ENCODE results near the gene LIF.

Gene LIF

DNA sequence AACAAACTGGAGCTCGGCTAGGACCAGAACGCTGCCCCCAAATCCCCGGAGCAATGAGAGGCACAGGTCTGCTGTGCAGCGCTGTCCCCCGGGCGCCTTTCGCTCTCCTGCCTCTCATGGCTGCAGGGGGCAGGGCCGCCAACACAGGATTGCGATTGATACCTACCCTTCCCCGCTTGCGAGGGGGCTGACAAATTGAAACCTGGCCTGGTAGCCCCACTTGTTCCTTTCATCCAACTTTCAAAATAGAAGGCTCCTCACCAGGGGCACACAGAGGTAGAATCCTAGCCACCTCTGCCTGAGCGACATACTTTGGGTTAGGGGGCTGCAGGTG is 43.4 kb upstream of the LIF start:
- Histone ChIP-seq H3K27me3 (ENCODE audit: control insufficient read depth, insufficient read depth, low read length, poor library complexity, severe bottlenecking) (peaks cover 12% of the 10 kb centered on the region), H3K4me1 (ENCODE audit: control insufficient read depth, insufficient read depth, low read length) (peaks cover 11% of the 10 kb centered on the region), H3K9me3 (ENCODE audit: control insufficient read depth, low read length) (no peaks in the 10 kb centered on the region), H3K4me3 (ENCODE audit: insufficient read depth, low read depth, low read length) (peak overlapping the region; percentile 68), H3K36me3 (ENCODE audit: control insufficient read depth, insufficient read depth, low read length) (no peaks in the 10 kb centered on the region), H3K27ac (ENCODE audit: insufficient read depth, low read depth, low read length, poor library complexity, severe bottlenecking) (no peak overlapping the region)
- 9 to 10% methylated on average over 12 of the region's 12 CpGs for WGBS, 2 experiments

DNA sequence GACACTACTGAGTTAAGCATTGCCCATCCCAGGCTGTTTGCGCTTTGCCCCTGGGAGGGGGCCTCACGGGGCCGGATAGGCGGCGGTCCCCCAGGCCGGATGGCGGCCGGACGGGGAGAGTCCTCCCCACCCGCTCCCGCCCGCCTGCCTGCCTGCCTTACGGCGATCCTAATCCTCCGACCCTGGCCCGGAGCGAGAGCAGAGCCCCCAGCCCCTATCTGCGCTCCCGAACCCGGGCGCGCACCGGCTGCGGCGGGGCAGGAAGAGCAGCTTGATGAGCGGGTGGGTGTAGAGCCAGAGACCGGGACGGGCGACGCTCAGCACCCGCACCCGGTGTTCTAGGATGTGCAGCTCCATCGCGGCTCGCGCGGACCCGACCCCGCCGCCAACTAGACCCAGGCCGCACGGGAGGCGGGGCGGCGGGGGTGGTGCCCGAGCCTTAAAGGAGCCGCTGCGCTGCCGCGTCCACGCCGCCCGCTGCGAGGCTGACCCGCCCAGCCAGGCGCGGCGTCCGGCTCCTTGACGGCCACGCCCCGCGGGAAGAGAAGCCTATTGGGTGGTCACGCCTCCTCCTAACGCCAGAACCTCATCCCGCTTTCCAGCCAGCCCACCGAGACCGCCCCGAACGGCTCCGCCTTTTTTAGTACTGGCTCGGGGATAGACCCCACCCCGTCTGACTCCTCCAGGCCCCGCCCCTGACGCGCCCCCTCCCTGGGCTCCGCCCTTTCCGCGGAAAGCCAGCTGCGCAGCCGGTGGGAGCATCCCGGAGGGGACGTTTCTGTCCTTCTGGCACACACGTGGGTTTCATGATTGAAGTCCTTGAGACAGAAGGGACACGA is 42.8 kb upstream of the LIF start, which contains the start of gene CASTOR1:
Gene CASTOR1 (minus strand): TSS at position 365 of the 839 bp plus-strand sequence. CDS start 8 bp downstream, at position 357.
- Histone ChIP-seq H3K9me3 (ENCODE audit: control insufficient read depth, low read length) (no peaks in the 10 kb centered on the region), H3K4me1 (ENCODE audit: control insufficient read depth, insufficient read depth, low read length) (peaks cover 11% of the 10 kb centered on the region), H3K4me3 (ENCODE audit: insufficient read depth, low read depth, low read length) (peak within 1 kb of the TSS; percentile 68), H3K27ac (ENCODE audit: insufficient read depth, low read depth, low read length, poor library complexity, severe bottlenecking) (peak within 1 kb of the TSS; percentile 54), H3K36me3 (ENCODE audit: control insufficient read depth, insufficient read depth, low read length) (no peaks in the 10 kb centered on the region), H3K27me3 (ENCODE audit: control insufficient read depth, insufficient read depth, low read length, poor library complexity, severe bottlenecking) (peaks cover 12% of the 10 kb centered on the region)
- WGBS, 2 experiments: 0% methylated on average over 85 of the region's 85 CpGs

DNA sequence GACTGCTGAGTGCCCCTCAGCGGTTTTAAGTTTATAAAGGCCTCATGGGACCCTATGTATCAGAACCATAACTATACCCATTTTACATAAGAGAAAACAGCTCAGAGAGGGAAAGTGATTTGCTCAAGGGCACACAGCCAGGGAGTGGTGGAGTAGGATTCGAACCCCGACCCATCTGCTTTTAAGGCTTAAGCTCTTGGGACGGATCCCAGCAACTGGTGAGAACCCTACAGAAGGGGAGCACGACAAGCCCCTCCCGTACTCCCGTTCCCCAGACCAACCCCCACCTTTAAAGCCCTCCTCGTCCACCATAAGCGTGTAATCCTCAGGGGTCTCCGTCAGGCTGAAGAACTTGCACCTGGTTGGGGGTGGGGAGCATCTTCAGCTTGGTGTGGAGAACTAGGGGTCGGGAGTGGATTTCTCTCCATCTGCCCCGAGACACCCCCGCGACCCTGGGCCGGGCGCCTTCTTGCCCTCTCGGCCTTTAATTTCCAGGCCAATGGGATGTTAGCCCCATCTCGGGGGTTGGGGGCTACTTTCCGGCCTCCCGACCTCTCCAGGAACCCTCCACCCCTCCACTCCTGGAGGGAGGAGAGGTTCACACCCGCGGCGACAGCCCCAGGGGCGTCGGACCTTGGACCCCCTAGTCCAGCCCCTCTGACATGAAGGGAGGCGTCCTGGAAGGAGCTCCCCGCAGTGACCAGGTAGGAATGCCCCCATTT is 42.0 kb upstream of the LIF start:
- peaks cover 12% of the 10 kb centered on the region for H3K27me3 ChIP-seq (ENCODE audit: control insufficient read depth, insufficient read depth, low read length, poor library complexity, severe bottlenecking)
- WGBS, 2 experiments: 27 to 28% methylated on average over 27 of the region's 27 CpGs
- no peaks in the 10 kb centered on the region for H3K9me3 ChIP-seq (ENCODE audit: control insufficient read depth, low read length)
- H3K36me3 ChIP-seq (ENCODE audit: control insufficient read depth, insufficient read depth, low read length): no peaks in the 10 kb centered on the region
- peak overlapping the region; percentile 68 for H3K4me3 ChIP-seq (ENCODE audit: insufficient read depth, low read depth, low read length)
- peaks cover 11% of the 10 kb centered on the region for H3K4me1 ChIP-seq (ENCODE audit: control insufficient read depth, insufficient read depth, low read length)
- H3K27ac ChIP-seq (ENCODE audit: insufficient read depth, low read depth, low read length, poor library complexity, severe bottlenecking): no peak overlapping the region

GRCh38 chr22:30287648-30288418 is 41.3 kb upstream of the LIF start:
- Histone ChIP-seq H3K4me1 (ENCODE audit: control insufficient read depth, insufficient read depth, low read length) (peaks cover 11% of the 10 kb centered on the region), H3K4me3 (ENCODE audit: insufficient read depth, low read depth, low read length) (no peak overlapping the region), H3K27ac (ENCODE audit: insufficient read depth, low read depth, low read length, poor library complexity, severe bottlenecking) (no peak overlapping the region), H3K36me3 (ENCODE audit: control insufficient read depth, insufficient read depth, low read length) (no peaks in the 10 kb centered on the region), H3K27me3 (ENCODE audit: control insufficient read depth, insufficient read depth, low read length, poor library complexity, severe bottlenecking) (peaks cover 12% of the 10 kb centered on the region), H3K9me3 (ENCODE audit: control insufficient read depth, low read length) (no peaks in the 10 kb centered on the region)
- WGBS, 2 experiments: 27 to 29% methylated on average over 5 of the region's 5 CpGs

GRCh38 chr22:30286813-30287647 is 40.5 kb upstream of the LIF start:
- Histone ChIP-seq H3K4me3 (ENCODE audit: insufficient read depth, low read depth, low read length) (no peak overlapping the region), H3K27ac (ENCODE audit: insufficient read depth, low read depth, low read length, poor library complexity, severe bottlenecking) (no peak overlapping the region), H3K36me3 (ENCODE audit: control insufficient read depth, insufficient read depth, low read length) (no peaks in the 10 kb centered on the region), H3K4me1 (ENCODE audit: control insufficient read depth, insufficient read depth, low read length) (peaks cover 11% of the 10 kb centered on the region), H3K27me3 (ENCODE audit: control insufficient read depth, insufficient read depth, low read length, poor library complexity, severe bottlenecking) (peaks cover 12% of the 10 kb centered on the region), H3K9me3 (ENCODE audit: control insufficient read depth, low read length) (no peaks in the 10 kb centered on the region)
- 69% methylated on average over 31 of the region's 31 CpGs for WGBS, 2 experiments

- WGBS, 2 experiments: 91 to 92% methylated on average over 5 of the region's 5 CpGs
- Histone ChIP-seq H3K27ac (ENCODE audit: insufficient read depth, low read depth, low read length, poor library complexity, severe bottlenecking) (no peak overlapping the region), H3K27me3 (ENCODE audit: control insufficient read depth, insufficient read depth, low read length, poor library complexity, severe bottlenecking) (peaks cover 12% of the 10 kb centered on the region), H3K9me3 (ENCODE audit: control insufficient read depth, low read length) (no peaks in the 10 kb centered on the region), H3K4me3 (ENCODE audit: insufficient read depth, low read depth, low read length) (no peak overlapping the region), H3K36me3 (ENCODE audit: control insufficient read depth, insufficient read depth, low read length) (no peaks in the 10 kb centered on the region), H3K4me1 (ENCODE audit: control insufficient read depth, insufficient read depth, low read length) (peaks cover 11% of the 10 kb centered on the region)
These were observed 39.8 kb upstream of the LIF start for GRCh38 chr22:30286331-30286730.

GRCh38 chr22:30285846-30286200 is 39.3 kb upstream of the LIF start:
- Histone ChIP-seq H3K4me3 (ENCODE audit: insufficient read depth, low read depth, low read length) (no peak overlapping the region), H3K27ac (ENCODE audit: insufficient read depth, low read depth, low read length, poor library complexity, severe bottlenecking) (no peak overlapping the region), H3K9me3 (ENCODE audit: control insufficient read depth, low read length) (no peaks in the 10 kb centered on the region), H3K36me3 (ENCODE audit: control insufficient read depth, insufficient read depth, low read length) (no peaks in the 10 kb centered on the region), H3K27me3 (ENCODE audit: control insufficient read depth, insufficient read depth, low read length, poor library complexity, severe bottlenecking) (peaks cover 12% of the 10 kb centered on the region), H3K4me1 (ENCODE audit: control insufficient read depth, insufficient read depth, low read length) (peaks cover 11% of the 10 kb centered on the region)
- WGBS, 2 experiments: 93% methylated on average over 8 of the region's 8 CpGs

GRCh38 chr22:30285176-30285845 is 38.8 kb upstream of the LIF start:
- H3K27me3 ChIP-seq (ENCODE audit: control insufficient read depth, insufficient read depth, low read length, poor library complexity, severe bottlenecking): peaks cover 12% of the 10 kb centered on the region
- H3K9me3 ChIP-seq (ENCODE audit: control insufficient read depth, low read length): no peaks in the 10 kb centered on the region
- H3K4me3 ChIP-seq (ENCODE audit: insufficient read depth, low read depth, low read length): no peak overlapping the region
- no peak overlapping the region for H3K27ac ChIP-seq (ENCODE audit: insufficient read depth, low read depth, low read length, poor library complexity, severe bottlenecking)
- no peaks in the 10 kb centered on the region for H3K36me3 ChIP-seq (ENCODE audit: control insufficient read depth, insufficient read depth, low read length)
- WGBS, 2 experiments: 94 to 95% methylated on average over 27 of the region's 27 CpGs
- peaks cover 8% of the 10 kb centered on the region for H3K4me1 ChIP-seq (ENCODE audit: control insufficient read depth, insufficient read depth, low read length)

- no peak overlapping the region for H3K4me3 ChIP-seq (ENCODE audit: insufficient read depth, low read depth, low read length)
- peaks cover 3% of the 10 kb centered on the region for H3K4me1 ChIP-seq (ENCODE audit: control insufficient read depth, insufficient read depth, low read length)
- WGBS, 2 experiments: 95% methylated on average over 4 of the region's 4 CpGs
- H3K9me3 ChIP-seq (ENCODE audit: control insufficient read depth, low read length): no peaks in the 10 kb centered on the region
- peaks cover 9% of the 10 kb centered on the region for H3K27me3 ChIP-seq (ENCODE audit: control insufficient read depth, insufficient read depth, low read length, poor library complexity, severe bottlenecking)
- no peak overlapping the region for H3K27ac ChIP-seq (ENCODE audit: insufficient read depth, low read depth, low read length, poor library complexity, severe bottlenecking)
- no peaks in the 10 kb centered on the region for H3K36me3 ChIP-seq (ENCODE audit: control insufficient read depth, insufficient read depth, low read length)
These were observed 38.1 kb upstream of the LIF start for GRCh38 chr22:30284666-30285065.

Measured in ectodermal cell (in vitro differentiated cells).